ENCODE results near the gene NCAM1.

- TF ChIP-seq CTCF (IDR thresholded peaks at IDR 0.05) = no peak
- TF ChIP-seq POLR2A (IDR thresholded peaks at IDR 0.05) = no peak
These were observed 232.7 kb downstream of the NCAM1 start for GRCh38 chr11:113193946-113194345.

Data from thyroid gland (tissue), 4 donors.